Breast epithelium (tissue), 4 donors: ENCODE results near the gene CLEC19A. TPM values are rescaled to one million over a fixed set of nuclear protein-coding genes. Genes with fewer than 3 reads are reported as not detected.
A peak's percentile ranks its signal among the peaks of the same experiment; 100 is the strongest.

Experiments
- DNase-seq, 2 donors: peaks; one replicate each; pipeline ENCODE4 v3.0.0-alpha.2; 2019; ENCODE audit warnings: low spot score in 2 of 2
- H3K27ac ChIP-seq, 2 donors: fragments of 200-600 bp; sonication (generic) in 1 of 2; one replicate each; pipeline ENCODE4 v1.5.1; 2016 to 2019; ENCODE audit warnings: mild to moderate bottlenecking in 1 of 2
- H3K27me3 ChIP-seq, 2 donors: fragments of 200-600 bp; sonication (generic) in 1 of 2; one replicate each; pipeline versions ENCODE4 v1.5.1 to v1.6.0; 2017 to 2019; ENCODE audit warnings: control low read depth in 1 of 2, mild to moderate bottlenecking in 1 of 2
- H3K36me3 ChIP-seq: fragments of 200-600 bp; one replicate; pipeline ENCODE4 v1.5.1; 2019
- H3K4me1 ChIP-seq, 2 donors: fragments of 200-600 bp; sonication (generic); one replicate each; pipeline ENCODE4 v1.5.1; 2016 to 2019; ENCODE audit warnings: control low read depth in 1 of 2
- H3K4me3 ChIP-seq, 3 donors: fragments of 200-600 bp; sonication (generic); 1 replicate in 2 of 3; 2 replicates in 1 of 3; pipeline ENCODE4 v1.5.1; 2016 to 2019; ENCODE audit warnings: mild to moderate bottlenecking in 3 of 3, moderate library complexity in 2 of 3
- H3K9me3 ChIP-seq, 2 donors: fragments of 200-600 bp; sonication (generic) in 1 of 2; one replicate each; pipeline ENCODE4 v1.5.1; 2016 to 2019; ENCODE audit warnings: control low read depth in 1 of 2
- CTCF ChIP-seq, 3 donors: fragments of 450-650 bp; IDR thresholded peaks; one replicate each; pipeline ENCODE4 v1.5.1; 2016 to 2017; ENCODE audit warnings: antibody characterized with exemption in 3 of 3, mild to moderate bottlenecking in 3 of 3, moderate library complexity in 3 of 3
- POLR2A ChIP-seq: fragments of 450-650 bp; IDR thresholded peaks from one replicate; pipeline ENCODE4 v1.6.1; 2016; ENCODE audit warnings: antibody characterized with exemption, mild to moderate bottlenecking, moderate library complexity
- POLR2AphosphoS5 ChIP-seq, 3 donors: sonication (generic); formaldehyde crosslinking; IDR thresholded peaks; one replicate each; pipeline ENCODE4 v1.6.1; 2017; ENCODE audit warnings: antibody characterized with exemption in 3 of 3
- intact Hi-C: fragments of 100-400 bp; cut with DNase I; formaldehyde crosslinking; loops from one replicate; pipeline ENCODE4 v1.15.1; 2023; ENCODE audit warnings: low total_unique reads
- total RNA-seq, 3 donors: library from RNA; depleted of rRNA; stranded (reverse); fragments of >200 nt; gene quantifications; one replicate each; pipeline ENCODE4 v1.1.0, GENCODE V29; 2016

The CLEC19A gene
- total RNA-seq, 3 donors from 2014 or later = 0.29 TPM; not detected in 2

GRCh38 chr16:19289811-19290485 is 4.4 kb downstream of the CLEC19A start:
- Histone ChIP-seq H3K36me3 (no peaks in the 10 kb centered on the region), H3K27me3 (no peaks in the 10 kb centered on the region), H3K4me3 (no peak overlapping the region), H3K4me1 (no peaks in the 10 kb centered on the region), H3K9me3 (no peaks in the 10 kb centered on the region), H3K27ac (no peak overlapping the region)
- intact Hi-C loops = no loop called here
- no peak for TF ChIP-seq POLR2A
- no peak for TF ChIP-seq POLR2AphosphoS5 (IDR thresholded peaks at IDR 0.05)
- no peak for TF ChIP-seq CTCF (IDR thresholded peaks at IDR 0.05)
- DNase-seq = peak in 1 of 2 donors; percentile 19

- H3K4me1 ChIP-seq = no peaks in the 10 kb centered on the region
- no peak overlapping the region for H3K4me3 ChIP-seq
- no peak for DNase-seq
- no peak overlapping the region for H3K27ac ChIP-seq
- H3K27me3 ChIP-seq = no peaks in the 10 kb centered on the region
- TF ChIP-seq CTCF (IDR thresholded peaks at IDR 0.05) (no peak), POLR2A (no peak), POLR2AphosphoS5 (IDR thresholded peaks at IDR 0.05) (no peak)
- intact Hi-C loops = no loop called here
- H3K9me3 ChIP-seq = no peaks in the 10 kb centered on the region
- no peaks in the 10 kb centered on the region for H3K36me3 ChIP-seq
Measured at GRCh38 chr16:19290860-19291259, 5.3 kb downstream of the CLEC19A start.

- no peaks in the 10 kb centered on the region for H3K36me3 ChIP-seq
- H3K27me3 ChIP-seq = no peaks in the 10 kb centered on the region
- intact Hi-C loops = no loop called here
- TF ChIP-seq CTCF (IDR thresholded peaks at IDR 0.05) (no peak), POLR2A (no peak), POLR2AphosphoS5 (IDR thresholded peaks at IDR 0.05) (no peak)
- H3K4me3 ChIP-seq = no peak overlapping the region
- no peak for DNase-seq
- H3K9me3 ChIP-seq = no peaks in the 10 kb centered on the region
- no peaks in the 10 kb centered on the region for H3K4me1 ChIP-seq
- H3K27ac ChIP-seq = no peak overlapping the region
Measured at GRCh38 chr16:19291475-19291874, 5.9 kb downstream of the CLEC19A start.

GRCh38 chr16:19292186-19292585 is 6.7 kb downstream of the CLEC19A start:
- no peaks in the 10 kb centered on the region for H3K27me3 ChIP-seq
- no peaks in the 10 kb centered on the region for H3K9me3 ChIP-seq
- TF ChIP-seq POLR2AphosphoS5 (IDR thresholded peaks at IDR 0.05) (no peak), CTCF (IDR thresholded peaks at IDR 0.05) (no peak), POLR2A (no peak)
- H3K4me1 ChIP-seq = no peaks in the 10 kb centered on the region
- intact Hi-C loops = no loop called here
- H3K36me3 ChIP-seq = no peaks in the 10 kb centered on the region
- H3K27ac ChIP-seq = no peak overlapping the region
- no peak for DNase-seq
- no peak overlapping the region for H3K4me3 ChIP-seq

- Histone ChIP-seq H3K27me3 (no peaks in the 10 kb centered on the region), H3K36me3 (no peaks in the 10 kb centered on the region), H3K4me1 (no peaks in the 10 kb centered on the region), H3K4me3 (no peak overlapping the region), H3K9me3 (no peaks in the 10 kb centered on the region), H3K27ac (peak overlapping the region in 1 of 2 donors; percentile 3)
- intact Hi-C loops = no loop called here
- no peak for TF ChIP-seq POLR2A
- no peak for TF ChIP-seq POLR2AphosphoS5 (IDR thresholded peaks at IDR 0.05)
- no peak for TF ChIP-seq CTCF (IDR thresholded peaks at IDR 0.05)
- DNase-seq = peak in 1 of 2 donors; percentile 58
Measured at GRCh38 chr16:19294156-19294649, 8.7 kb downstream of the CLEC19A start.
